Measurements from ENCODE around the gene MEGF9. TPM values are rescaled to one million over a fixed set of nuclear protein-coding genes. Genes with fewer than 3 reads are reported as not detected.
"Not testable (repeated sequence)": the region's sequence is repeated elsewhere in the genome, so short reads cannot be mapped to it uniquely, and the experiment has no call there.

The MEGF9 gene
- total and polyA plus RNA-seq, 2 experiments from 2014 or later, result 10.3 to 27.4 TPM

DNA sequence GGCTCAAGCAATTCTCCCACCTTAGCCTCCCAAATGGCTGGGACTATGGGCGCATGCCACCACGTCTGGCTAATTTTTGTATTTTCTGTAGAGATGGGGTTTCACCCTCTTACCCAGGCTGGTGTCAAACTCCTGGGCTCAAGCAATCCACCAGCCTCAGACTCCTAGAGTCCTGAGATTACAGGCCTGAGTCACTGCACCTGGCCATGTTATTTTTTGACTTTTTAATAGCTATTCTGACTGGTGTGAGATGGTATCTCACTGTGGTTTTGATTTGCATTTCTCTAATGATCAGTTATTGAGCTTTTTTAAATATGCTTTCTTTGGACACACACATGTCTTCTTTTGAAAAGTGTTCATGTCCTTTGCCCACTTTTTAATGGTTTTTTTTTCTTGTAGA lies 40.8 kb upstream of the MEGF9 start:
- no peaks in the 10 kb centered on the region for H3K9me2 ChIP-seq (replicated peaks; ENCODE audit: insufficient read depth)
- no peak overlapping the region for H2AFZ ChIP-seq
- H3K4me2 ChIP-seq, result no peak overlapping the region
- no peaks in the 10 kb centered on the region for H4K20me1 ChIP-seq (ENCODE audit: insufficient read depth, poor library complexity, severe bottlenecking)
- H3K9me3 ChIP-seq (ENCODE audit: low read depth), result no peaks in the 10 kb centered on the region
- no peaks in the 10 kb centered on the region for H3K27me3 ChIP-seq
- no peaks in the 10 kb centered on the region for H3K36me3 ChIP-seq (replicated peaks; ENCODE audit: insufficient read depth, low read depth)
- WGBS (ENCODE audit: low lambda C conversion rate, missing lambda C conversion rate), result 100% methylated on average over 2 of the region's 2 CpGs
- H3K4me3 ChIP-seq, result no peak overlapping the region
- no peak overlapping the region for H3K27ac ChIP-seq
- peaks cover 23% of the 10 kb centered on the region for H3K4me1 ChIP-seq (ENCODE audit: insufficient read depth)
- H3K79me2 ChIP-seq, result no peaks in the 10 kb centered on the region
- DNase-seq (ENCODE audit: low spot score), result no peak
- no peak for TF ChIP-seq EZH2 (IDR thresholded peaks at IDR 0.05; ENCODE audit: borderline replicate concordance)
- TF ChIP-seq, protein P1, sequence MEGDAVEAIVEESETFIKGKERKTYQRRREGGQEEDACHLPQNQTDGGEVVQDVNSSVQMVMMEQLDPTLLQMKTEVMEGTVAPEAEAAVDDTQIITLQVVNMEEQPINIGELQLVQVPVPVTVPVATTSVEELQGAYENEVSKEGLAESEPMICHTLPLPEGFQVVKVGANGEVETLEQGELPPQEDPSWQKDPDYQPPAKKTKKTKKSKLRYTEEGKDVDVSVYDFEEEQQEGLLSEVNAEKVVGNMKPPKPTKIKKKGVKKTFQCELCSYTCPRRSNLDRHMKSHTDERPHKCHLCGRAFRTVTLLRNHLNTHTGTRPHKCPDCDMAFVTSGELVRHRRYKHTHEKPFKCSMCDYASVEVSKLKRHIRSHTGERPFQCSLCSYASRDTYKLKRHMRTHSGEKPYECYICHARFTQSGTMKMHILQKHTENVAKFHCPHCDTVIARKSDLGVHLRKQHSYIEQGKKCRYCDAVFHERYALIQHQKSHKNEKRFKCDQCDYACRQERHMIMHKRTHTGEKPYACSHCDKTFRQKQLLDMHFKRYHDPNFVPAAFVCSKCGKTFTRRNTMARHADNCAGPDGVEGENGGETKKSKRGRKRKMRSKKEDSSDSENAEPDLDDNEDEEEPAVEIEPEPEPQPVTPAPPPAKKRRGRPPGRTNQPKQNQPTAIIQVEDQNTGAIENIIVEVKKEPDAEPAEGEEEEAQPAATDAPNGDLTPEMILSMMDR (IDR thresholded peaks at IDR 0.05; ENCODE audit: poor library complexity), result no peak
- no peak for TF ChIP-seq EZH2phosphoT487 (IDR thresholded peaks at IDR 0.05; ENCODE audit: low read depth, severe bottlenecking, unreplicated experiment)

DNA sequence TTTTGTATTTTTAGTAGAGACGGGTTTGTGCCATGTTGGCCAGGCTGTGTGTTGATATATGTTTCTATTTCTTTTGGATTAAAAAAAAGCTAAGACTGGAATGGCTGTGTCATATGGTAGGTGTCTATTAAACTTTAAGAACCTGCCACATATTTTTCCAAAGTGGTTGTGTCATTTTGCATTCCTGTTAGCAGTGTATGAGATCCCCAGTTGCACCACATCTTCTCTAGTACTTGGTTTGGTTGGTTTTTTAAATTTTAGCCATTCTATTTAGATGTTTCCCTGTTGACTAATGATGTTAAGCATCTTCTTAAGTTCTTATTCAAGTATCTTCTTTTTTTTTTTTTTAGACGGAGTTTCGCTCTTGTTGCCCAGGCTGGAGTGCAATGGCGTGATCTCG lies 36.2 kb upstream of the MEGF9 start:
- H4K20me1 ChIP-seq (ENCODE audit: insufficient read depth, poor library complexity, severe bottlenecking), result no peaks in the 10 kb centered on the region
- H3K27ac ChIP-seq, result no peak overlapping the region
- no peaks in the 10 kb centered on the region for H3K36me3 ChIP-seq (replicated peaks; ENCODE audit: insufficient read depth, low read depth)
- H3K4me2 ChIP-seq, result no peak overlapping the region
- H3K4me3 ChIP-seq, result no peak overlapping the region
- TF ChIP-seq, protein P1 (IDR thresholded peaks at IDR 0.05; ENCODE audit: poor library complexity), result no peak
- TF ChIP-seq EZH2 (IDR thresholded peaks at IDR 0.05; ENCODE audit: borderline replicate concordance) (no peak), EZH2phosphoT487 (IDR thresholded peaks at IDR 0.05; ENCODE audit: low read depth, severe bottlenecking, unreplicated experiment) (no peak)
- 92% methylated on average over 5 of the region's 5 CpGs for WGBS (ENCODE audit: low lambda C conversion rate, missing lambda C conversion rate)
- H3K79me2 ChIP-seq, result no peaks in the 10 kb centered on the region
- no peaks in the 10 kb centered on the region for H3K4me1 ChIP-seq (ENCODE audit: insufficient read depth)
- H3K9me3 ChIP-seq (ENCODE audit: low read depth), result no peaks in the 10 kb centered on the region
- H3K27me3 ChIP-seq, result no peaks in the 10 kb centered on the region
- no peak for DNase-seq (ENCODE audit: low spot score)
- no peak overlapping the region for H2AFZ ChIP-seq
- H3K9me2 ChIP-seq (replicated peaks; ENCODE audit: insufficient read depth), result no peaks in the 10 kb centered on the region

DNA sequence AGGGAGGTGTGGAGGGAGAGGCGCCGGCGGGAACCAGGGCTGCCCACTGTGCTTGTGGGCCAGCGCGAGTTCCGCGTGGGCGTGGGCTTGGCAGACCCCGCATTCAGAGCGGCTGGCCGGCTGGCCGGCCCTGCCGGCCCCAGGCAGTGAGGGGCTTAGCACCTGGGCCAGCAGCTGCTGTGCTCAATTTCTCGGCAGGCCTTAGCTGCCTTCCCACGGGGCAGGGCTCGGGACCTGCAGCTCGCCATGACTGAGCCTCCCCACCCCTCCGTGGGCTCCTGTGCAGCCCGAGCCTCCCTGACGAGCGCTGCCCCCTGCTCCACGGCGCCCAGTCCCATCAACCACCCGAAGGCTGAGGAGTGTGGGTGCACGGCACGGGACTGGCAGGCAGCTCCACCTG lies 32.1 kb upstream of the MEGF9 start:
- H3K27ac ChIP-seq; H3K36me3 ChIP-seq (replicated peaks; ENCODE audit: insufficient read depth, low read depth); H3K4me3 ChIP-seq; DNase-seq (ENCODE audit: low spot score); H3K4me2 ChIP-seq; H3K27me3 ChIP-seq; H3K9me3 ChIP-seq (ENCODE audit: low read depth); H3K9me2 ChIP-seq (replicated peaks; ENCODE audit: insufficient read depth); H3K4me1 ChIP-seq (ENCODE audit: insufficient read depth); H3K79me2 ChIP-seq; H4K20me1 ChIP-seq (ENCODE audit: insufficient read depth, poor library complexity, severe bottlenecking); H2AFZ ChIP-seq: not testable (repeated sequence)
- WGBS (ENCODE audit: low lambda C conversion rate, missing lambda C conversion rate), result 97% methylated on average over 25 of the region's 26 CpGs

DNA sequence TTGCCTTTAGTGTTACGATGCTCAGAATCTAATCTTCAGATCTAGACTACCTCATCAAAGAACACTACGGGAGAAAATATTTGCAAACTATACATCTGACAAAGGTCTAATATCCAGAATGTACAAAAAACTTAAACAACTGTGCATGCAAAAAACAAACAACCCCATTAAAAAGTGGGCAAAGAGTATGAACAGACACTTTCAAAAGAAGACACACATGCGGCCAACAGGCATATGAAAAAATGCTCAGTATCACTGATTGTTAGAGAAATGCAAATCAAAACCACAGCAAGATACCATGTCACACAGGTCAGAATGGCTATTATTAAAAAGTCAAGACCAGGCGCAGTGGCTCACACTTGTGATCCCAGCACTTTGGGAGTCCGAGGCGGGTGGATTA lies 31.0 kb upstream of the MEGF9 start:
- no peak overlapping the region for H3K4me3 ChIP-seq
- 96% methylated on average over 6 of the region's 6 CpGs for WGBS (ENCODE audit: low lambda C conversion rate, missing lambda C conversion rate)

More for the DNA sequence above, 31.0 kb upstream of the MEGF9 start:
- H3K36me3 ChIP-seq (replicated peaks; ENCODE audit: insufficient read depth, low read depth), result no peaks in the 10 kb centered on the region
- TF ChIP-seq EZH2phosphoT487 (IDR thresholded peaks at IDR 0.05; ENCODE audit: low read depth, severe bottlenecking, unreplicated experiment) (no peak), EZH2 (IDR thresholded peaks at IDR 0.05; ENCODE audit: borderline replicate concordance) (no peak)
- TF ChIP-seq, protein P1 (IDR thresholded peaks at IDR 0.05; ENCODE audit: poor library complexity), result no peak
- H3K27me3 ChIP-seq, result no peaks in the 10 kb centered on the region
- DNase-seq (ENCODE audit: low spot score), result no peak
- H4K20me1 ChIP-seq (ENCODE audit: insufficient read depth, poor library complexity, severe bottlenecking), result no peaks in the 10 kb centered on the region
- no peaks in the 10 kb centered on the region for H3K4me1 ChIP-seq (ENCODE audit: insufficient read depth)
- H2AFZ ChIP-seq, result no peak overlapping the region
- H3K9me2 ChIP-seq (replicated peaks; ENCODE audit: insufficient read depth), result no peaks in the 10 kb centered on the region
- no peaks in the 10 kb centered on the region for H3K9me3 ChIP-seq (ENCODE audit: low read depth)
- no peak overlapping the region for H3K27ac ChIP-seq
- no peaks in the 10 kb centered on the region for H3K79me2 ChIP-seq
- no peak overlapping the region for H3K4me2 ChIP-seq
